Left lung (tissue), 10 donors: ENCODE measurements around the gene CCDC50. TPM values are rescaled to one million over a fixed set of nuclear protein-coding genes. Genes with fewer than 3 reads are reported as not detected.

Source experiments
- ATAC-seq: fragments of 200-7000 bp; cut with Tn5 transposase; one replicate; pipeline ENCODE4 v1.9.1; 2020; ENCODE audit warnings: moderate library complexity
- DNase-seq, 4 donors: peaks; one replicate each; pipeline ENCODE4 v3.0.0-alpha.2; 2013 to 2020
- H3K27ac ChIP-seq, 2 donors: fragments of 200-600 bp; sonication (generic) in 1 of 2; one replicate each; pipeline versions ENCODE4 v1.5.0 to v1.8.0; 2020 to 2021
- H3K27me3 ChIP-seq, 2 donors: fragments of 200-600 bp; sonication (generic) in 1 of 2; one replicate each; pipeline versions ENCODE4 v1.5.0 to v1.8.0; 2020 to 2021
- H3K36me3 ChIP-seq, 2 donors: fragments of 200-600 bp; sonication (generic) in 1 of 2; one replicate each; pipeline versions ENCODE4 v1.5.0 to v1.8.0; 2020 to 2021
- H3K4me1 ChIP-seq, 2 donors: fragments of 200-600 bp; one replicate each; pipeline ENCODE4 v1.8.0; 2021
- H3K4me3 ChIP-seq, 2 donors: fragments of 200-600 bp; sonication (generic) in 1 of 2; one replicate each; pipeline versions ENCODE4 v1.5.0 to v1.8.0; 2020 to 2021; ENCODE audit warnings: mild to moderate bottlenecking in 1 of 2
- H3K9me3 ChIP-seq, 2 donors: fragments of 200-600 bp; sonication (generic) in 1 of 2; one replicate each; pipeline versions ENCODE4 v1.5.0 to v1.8.0; 2020 to 2021
- intact Hi-C, 2 donors: fragments of 100-400 bp; cut with DNase I; formaldehyde crosslinking; loops; one replicate each; pipeline versions ENCODE4 v1.11.2 to v1.14.2; 2022
- polyA plus RNA-seq, 6 donors: library from polyadenylated mRNA; unstranded; fragments of 120-200 nt; gene quantifications; one replicate each; pipeline ENCODE4 v1.2.1, GENCODE V29; 2013; ENCODE audit not compliant: insufficient read length in 6 of 6
- total RNA-seq, 2 donors: library from RNA; stranded (reverse); fragmentation: NEBNext Ultra II Directional; extraction: Animal tissue kit (Norgen Biotek cat#: 25700); gene quantifications; one replicate each; pipeline ENCODE4 v1.2.1, GENCODE V29; 2021
- TF ChIP-seq, protein P1 (sequence below), 2 donors: fragments of 200-600 bp; sonication (generic) in 1 of 2; IDR thresholded peaks; one replicate each; pipeline versions ENCODE4 v1.5.0 to v1.8.0; 2021; ENCODE audit warnings: antibody characterized with exemption in 2 of 2
- donor health status: DM: no; HTN: yes; CAD: no.
- donor health status: DM: no; HTN: no; CAD: no.

CCDC50 gene
- total and polyA plus RNA-seq, 8 donors, result 49.7 to 85.1 (median 68.2) TPM

DNA sequence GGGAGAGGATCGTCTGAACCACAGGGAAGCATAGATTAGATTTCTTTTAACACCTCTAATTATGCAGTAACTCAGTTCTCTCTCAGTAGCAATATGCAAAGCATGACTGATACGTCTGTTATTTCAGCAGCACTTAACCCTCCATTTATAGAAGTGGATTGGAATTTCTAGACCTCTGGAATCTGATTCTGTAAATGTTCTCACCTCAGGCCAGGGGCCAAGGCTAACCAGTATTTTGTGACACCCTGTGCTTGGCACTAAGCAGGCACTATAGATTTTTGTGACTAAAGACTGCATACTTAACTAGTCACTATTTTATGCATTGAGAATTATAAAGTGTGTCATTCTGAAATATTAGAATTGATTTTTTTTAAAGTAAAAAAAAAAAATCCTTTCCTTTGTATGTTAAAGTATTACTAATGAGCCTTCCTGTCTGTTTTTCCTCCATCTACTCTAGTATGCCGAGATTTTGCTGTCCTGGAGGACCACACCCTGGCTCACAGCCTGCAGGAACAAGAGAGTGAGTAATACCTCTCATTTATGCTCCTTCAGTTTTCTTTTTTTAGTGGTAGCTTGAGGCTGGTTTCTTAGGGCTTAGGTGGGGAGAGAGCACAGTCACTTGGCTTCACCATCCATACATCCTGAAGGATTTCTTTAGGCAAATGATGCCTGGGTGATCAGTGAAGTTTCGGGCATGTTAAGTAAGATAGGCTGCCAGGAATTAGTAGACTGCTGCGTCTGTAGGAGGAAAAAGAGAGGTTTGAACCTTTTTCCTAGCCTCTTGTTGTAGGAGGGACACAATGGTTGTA lies 27.6 kb downstream of the CCDC50 start:
- H3K27ac ChIP-seq, result peak overlapping the region in 1 of 2 donors; percentile 55
- H3K27me3 ChIP-seq, result no peaks in the 10 kb centered on the region
- H3K4me1 ChIP-seq, result peaks cover 8 to 34% of the 10 kb centered on the region in 2 donors
- H3K36me3 ChIP-seq, result no peaks in the 10 kb centered on the region
- TF ChIP-seq, protein P1, sequence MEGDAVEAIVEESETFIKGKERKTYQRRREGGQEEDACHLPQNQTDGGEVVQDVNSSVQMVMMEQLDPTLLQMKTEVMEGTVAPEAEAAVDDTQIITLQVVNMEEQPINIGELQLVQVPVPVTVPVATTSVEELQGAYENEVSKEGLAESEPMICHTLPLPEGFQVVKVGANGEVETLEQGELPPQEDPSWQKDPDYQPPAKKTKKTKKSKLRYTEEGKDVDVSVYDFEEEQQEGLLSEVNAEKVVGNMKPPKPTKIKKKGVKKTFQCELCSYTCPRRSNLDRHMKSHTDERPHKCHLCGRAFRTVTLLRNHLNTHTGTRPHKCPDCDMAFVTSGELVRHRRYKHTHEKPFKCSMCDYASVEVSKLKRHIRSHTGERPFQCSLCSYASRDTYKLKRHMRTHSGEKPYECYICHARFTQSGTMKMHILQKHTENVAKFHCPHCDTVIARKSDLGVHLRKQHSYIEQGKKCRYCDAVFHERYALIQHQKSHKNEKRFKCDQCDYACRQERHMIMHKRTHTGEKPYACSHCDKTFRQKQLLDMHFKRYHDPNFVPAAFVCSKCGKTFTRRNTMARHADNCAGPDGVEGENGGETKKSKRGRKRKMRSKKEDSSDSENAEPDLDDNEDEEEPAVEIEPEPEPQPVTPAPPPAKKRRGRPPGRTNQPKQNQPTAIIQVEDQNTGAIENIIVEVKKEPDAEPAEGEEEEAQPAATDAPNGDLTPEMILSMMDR (IDR thresholded peaks at IDR 0.05), result no peak
- DNase-seq (peak in 2 of 4 donors; percentile 9 to 34), ATAC-seq (peak; percentile 91)
- no peak overlapping the region for H3K4me3 ChIP-seq
- intact Hi-C loops, result no loop called here
- no peaks in the 10 kb centered on the region for H3K9me3 ChIP-seq

DNA sequence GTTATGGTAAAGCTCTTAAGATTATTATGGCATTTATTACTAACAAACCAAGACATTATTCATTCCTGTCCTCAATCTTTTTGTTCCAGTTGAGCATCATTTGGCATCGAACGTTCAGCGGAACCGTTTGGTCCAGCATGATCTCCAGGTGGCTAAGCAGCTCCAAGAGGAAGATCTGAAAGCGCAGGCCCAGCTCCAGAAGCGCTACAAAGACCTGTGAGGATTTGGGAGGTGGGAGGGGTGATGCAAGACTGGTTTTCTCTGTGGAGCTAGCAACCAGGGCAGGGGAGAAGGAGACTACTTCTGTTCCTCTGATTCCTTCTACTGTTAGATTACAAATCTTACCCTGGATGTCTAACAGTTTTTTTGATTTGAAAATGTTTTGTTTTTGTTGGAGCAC lies 28.7 kb downstream of the CCDC50 start:
- Histone ChIP-seq H3K27ac (no peak overlapping the region), H3K4me1 (peaks cover 8 to 27% of the 10 kb centered on the region in 2 donors)

DNA sequence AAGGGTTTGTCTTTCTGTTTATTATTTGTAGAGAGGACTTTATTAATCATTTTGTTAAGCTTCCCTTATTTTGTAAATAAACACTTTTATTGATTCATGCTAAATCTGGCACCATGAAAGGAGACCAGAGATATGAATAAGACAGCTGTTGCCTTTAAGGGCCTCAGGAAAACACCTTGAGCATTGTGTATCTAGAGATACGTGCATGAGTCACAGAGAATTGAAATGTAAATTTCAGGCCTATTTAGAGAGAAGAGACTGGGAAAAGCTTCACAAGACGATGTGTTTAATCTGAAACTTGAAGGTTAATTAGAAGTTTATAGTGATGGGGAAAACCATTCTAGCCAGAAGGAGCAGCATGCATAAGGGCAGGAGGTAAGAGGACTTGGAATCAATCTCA lies 29.7 kb downstream of the CCDC50 start:
- peaks cover 8 to 20% of the 10 kb centered on the region in 2 donors for H3K4me1 ChIP-seq
- TF ChIP-seq, protein P1 (IDR thresholded peaks at IDR 0.05), result no peak
- H3K36me3 ChIP-seq, result peaks cover 0 to 7% of the 10 kb centered on the region in 2 donors
- H3K27ac ChIP-seq, result peak overlapping the region in 1 of 2 donors; percentile 6
- ATAC-seq, result no peak
- no peak overlapping the region for H3K4me3 ChIP-seq
- H3K27me3 ChIP-seq, result no peaks in the 10 kb centered on the region
- H3K9me3 ChIP-seq, result no peaks in the 10 kb centered on the region
- no peak for DNase-seq
- intact Hi-C loops, result no loop called here

More for the DNA sequence above, 28.7 kb downstream of the CCDC50 start:
- TF ChIP-seq, protein P1 (IDR thresholded peaks at IDR 0.05), result no peak
- Histone ChIP-seq H3K27me3 (no peaks in the 10 kb centered on the region), H3K9me3 (no peaks in the 10 kb centered on the region), H3K36me3 (peaks cover 0 to 7% of the 10 kb centered on the region in 2 donors), H3K4me3 (no peak overlapping the region)
- intact Hi-C loops, result no loop called here
- ATAC-seq (no peak), DNase-seq (peak in 1 of 4 donors; percentile 12)

DNA sequence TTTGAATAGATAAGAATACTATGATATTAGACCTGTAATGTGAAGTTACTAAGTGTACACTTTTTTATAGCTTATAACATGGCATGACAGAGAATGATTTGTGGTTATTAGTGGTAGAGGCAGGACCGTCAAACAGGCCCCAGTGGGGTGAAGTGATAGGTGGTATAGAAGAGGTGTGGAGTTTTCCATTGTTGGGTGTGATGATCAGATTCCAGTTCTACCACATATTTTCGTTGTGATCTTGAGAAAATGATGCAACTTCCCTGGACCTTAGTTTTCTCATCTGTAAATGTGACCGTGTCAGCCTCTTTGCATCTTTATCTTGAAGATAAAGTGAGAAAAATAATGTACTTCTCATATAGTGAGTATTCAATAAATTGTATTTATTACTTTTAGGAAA lies 31.4 kb downstream of the CCDC50 start:
- Histone ChIP-seq H3K27ac (no peak overlapping the region), H3K36me3 (peaks cover 0 to 7% of the 10 kb centered on the region in 2 donors), H3K4me3 (no peak overlapping the region), H3K4me1 (peaks cover 8 to 20% of the 10 kb centered on the region in 2 donors), H3K27me3 (no peaks in the 10 kb centered on the region), H3K9me3 (no peaks in the 10 kb centered on the region)
- no peak for ATAC-seq
- TF ChIP-seq, protein P1 (IDR thresholded peaks at IDR 0.05), result no peak
- no peak for DNase-seq
- intact Hi-C loops, result no loop called here

DNA sequence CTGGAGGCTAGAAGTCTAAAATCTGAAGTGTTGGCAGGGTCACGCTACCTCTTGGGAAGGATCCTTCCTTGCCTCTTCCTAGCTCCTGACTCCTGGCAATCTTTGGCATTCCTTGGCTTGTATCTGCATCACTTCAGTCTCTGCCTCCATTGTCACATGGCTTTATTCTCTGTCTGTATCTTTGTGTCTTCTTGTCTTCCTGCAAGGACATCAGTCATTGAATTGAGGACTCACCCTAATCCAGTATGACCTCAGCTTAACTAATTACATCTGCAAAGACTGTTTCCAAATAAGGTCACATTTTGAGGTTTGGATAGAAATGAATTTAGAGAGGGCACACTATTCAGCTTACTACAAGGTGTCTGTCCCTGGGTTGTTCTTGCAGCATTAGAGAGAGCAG lies 32.3 kb downstream of the CCDC50 start:
- TF ChIP-seq, protein P1 (IDR thresholded peaks at IDR 0.05), result no peak
- peak overlapping the region in 1 of 2 donors; percentile 23 for H3K27ac ChIP-seq
- H3K27me3 ChIP-seq, result no peaks in the 10 kb centered on the region
- peaks cover 0 to 7% of the 10 kb centered on the region in 2 donors for H3K36me3 ChIP-seq
- no peak for DNase-seq
- intact Hi-C loops, result no loop called here
- H3K4me1 ChIP-seq, result peaks cover 8 to 14% of the 10 kb centered on the region in 2 donors
- peak; percentile 19 for ATAC-seq
- H3K9me3 ChIP-seq, result no peaks in the 10 kb centered on the region
- no peak overlapping the region for H3K4me3 ChIP-seq
